Measurements from ENCODE around the gene GAD2. TPM values are rescaled to one million over a fixed set of nuclear protein-coding genes. Genes with fewer than 3 reads are reported as not detected.

The GAD2 gene
- total RNA-seq, 4 donors from 2014 or later: not detected

DNA sequence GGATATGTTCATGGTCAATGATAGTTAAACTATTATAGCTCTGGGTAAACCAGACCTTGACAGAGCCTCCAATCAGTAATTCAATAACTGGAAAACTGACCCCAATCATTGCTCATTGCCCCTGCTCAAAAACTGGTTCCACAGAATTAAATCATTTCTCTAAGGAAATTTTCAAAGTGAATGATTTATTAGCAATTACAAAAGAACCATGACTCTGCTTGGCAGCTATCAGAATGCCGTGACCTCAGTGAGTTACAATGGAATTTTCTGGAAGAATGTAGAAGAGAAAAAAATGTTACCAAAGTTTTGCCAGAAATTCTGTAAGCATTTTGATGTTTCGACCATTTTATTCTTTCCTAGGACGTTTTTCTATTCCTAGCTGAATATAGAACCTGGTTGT is 114.8 kb downstream of the GAD2 start:
- H3K27me3 ChIP-seq: no peaks in the 10 kb centered on the region
- WGBS, 2 donors: 75 to 84% methylated on average over 3 of the region's 3 CpGs
- no peak overlapping the region for H3K27ac ChIP-seq
- H3K4me1 ChIP-seq: no peaks in the 10 kb centered on the region
- H3K9me3 ChIP-seq: no peaks in the 10 kb centered on the region
- TF ChIP-seq CTCF (IDR thresholded peaks at IDR 0.05) (no peak), POLR2A (IDR thresholded peaks at IDR 0.05) (no peak)
- DNase-seq: no peak
- H3K36me3 ChIP-seq: no peaks in the 10 kb centered on the region
- intact Hi-C loops (cut with DNase I): no loop called here
- H3K4me3 ChIP-seq (replicated peaks in 1 of 3): no peak overlapping the region

GRCh38 chr10:26334232-26334931 is 117.8 kb downstream of the GAD2 start:
- Histone ChIP-seq H3K27me3 (no peaks in the 10 kb centered on the region), H3K4me1 (no peaks in the 10 kb centered on the region), H3K4me3 (replicated peaks in 1 of 3) (no peak overlapping the region), H3K27ac (no peak overlapping the region), H3K36me3 (no peaks in the 10 kb centered on the region), H3K9me3 (no peaks in the 10 kb centered on the region)
- intact Hi-C loops (cut with DNase I): no loop called here
- 82 to 86% methylated on average over 4 of the region's 4 CpGs for WGBS, 2 donors
- no peak for DNase-seq
- TF ChIP-seq POLR2A (IDR thresholded peaks at IDR 0.05): no peak
- TF ChIP-seq CTCF (IDR thresholded peaks at IDR 0.05): no peak

GRCh38 chr10:26334932-26335573 is 118.5 kb downstream of the GAD2 start:
- WGBS, 2 donors: 8 to 11% methylated on average over 7 of the region's 7 CpGs
- no peak for TF ChIP-seq POLR2A (IDR thresholded peaks at IDR 0.05)
- peak; percentile 15 to 93 (median 80) for TF ChIP-seq CTCF (IDR thresholded peaks at IDR 0.05)
- H3K27me3 ChIP-seq: no peaks in the 10 kb centered on the region
- no peaks in the 10 kb centered on the region for H3K4me1 ChIP-seq
- DNase-seq: peak; percentile 48 to 57
- H3K36me3 ChIP-seq: no peaks in the 10 kb centered on the region
- no peak overlapping the region for H3K27ac ChIP-seq
- intact Hi-C loops (cut with DNase I): no loop called here
- H3K4me3 ChIP-seq (replicated peaks in 1 of 3): no peak overlapping the region
- H3K9me3 ChIP-seq: no peaks in the 10 kb centered on the region

GRCh38 chr10:26335574-26336093 is 119.1 kb downstream of the GAD2 start:
- DNase-seq: no peak
- Histone ChIP-seq H3K27ac (no peak overlapping the region), H3K4me3 (replicated peaks in 1 of 3) (no peak overlapping the region), H3K36me3 (no peaks in the 10 kb centered on the region), H3K27me3 (no peaks in the 10 kb centered on the region), H3K9me3 (no peaks in the 10 kb centered on the region), H3K4me1 (no peaks in the 10 kb centered on the region)
- intact Hi-C loops (cut with DNase I): no loop called here
- TF ChIP-seq CTCF (IDR thresholded peaks at IDR 0.05) (no peak), POLR2A (IDR thresholded peaks at IDR 0.05) (no peak)
- WGBS, 2 donors: 69 to 71% methylated on average over 6 of the region's 6 CpGs

GRCh38 chr10:26336979-26337378 is 120.4 kb downstream of the GAD2 start:
- intact Hi-C loops (cut with DNase I): no loop called here
- H3K36me3 ChIP-seq: no peaks in the 10 kb centered on the region
- no peak for DNase-seq
- no peaks in the 10 kb centered on the region for H3K9me3 ChIP-seq
- H3K27ac ChIP-seq: no peak overlapping the region
- no peaks in the 10 kb centered on the region for H3K27me3 ChIP-seq
- WGBS, 2 donors: 73 to 79% methylated on average over 2 of the region's 2 CpGs
- no peaks in the 10 kb centered on the region for H3K4me1 ChIP-seq
- TF ChIP-seq POLR2A (IDR thresholded peaks at IDR 0.05) (no peak), CTCF (IDR thresholded peaks at IDR 0.05) (no peak)
- no peak overlapping the region for H3K4me3 ChIP-seq (replicated peaks in 1 of 3)

Measured in thyroid gland (tissue), 4 donors.